Mesendoderm (in vitro differentiated cells): ENCODE data around the gene PMPCA.

ENCODE experiments used
- DNase-seq: peaks from one replicate; pipeline ENCODE4 v3.0.0; 2013
- H2AK5ac ChIP-seq: 2 replicates; pipeline ENCODE4 v1.6.1; 2013; ENCODE audit warnings: low read length, inconsistent platforms
- H2BK120ac ChIP-seq: 2 replicates; pipeline ENCODE4 v1.6.1; 2013; ENCODE audit warnings: low read depth, mild to moderate bottlenecking, low read length, moderate library complexity, mixed read lengths
- H2BK15ac ChIP-seq: replicated peaks from 2 replicates; pipeline ENCODE4 v1.6.1; 2013; ENCODE audit warnings: low read depth, mild to moderate bottlenecking, moderate library complexity
- H2BK5ac ChIP-seq: 2 replicates; pipeline ENCODE4 v1.6.1; 2013; ENCODE audit warnings: low read length, inconsistent platforms
- H3K18ac ChIP-seq: 2 replicates; pipeline ENCODE4 v1.6.1; 2013; ENCODE audit warnings: mild to moderate bottlenecking, low read length, mixed read lengths
- H3K23ac ChIP-seq: one replicate; pipeline ENCODE4 v1.6.1; 2013; ENCODE audit warnings: low read length
- H3K27ac ChIP-seq: 2 replicates; pipeline ENCODE4 v1.5.1; 2013; ENCODE audit warnings: low read depth, mild to moderate bottlenecking, inconsistent platforms, low read length, moderate library complexity
- H3K27me3 ChIP-seq: 2 replicates; pipeline ENCODE4 v1.6.1; 2013; ENCODE audit warnings: low read length, control low read depth, mild to moderate bottlenecking, inconsistent platforms; ENCODE audit not compliant: insufficient read depth, poor library complexity
- H3K36me3 ChIP-seq: 2 replicates; pipeline ENCODE4 v1.6.1; 2013; ENCODE audit warnings: low read length, inconsistent platforms; ENCODE audit not compliant: control insufficient read depth, insufficient read depth
- H3K4ac ChIP-seq: one replicate; pipeline ENCODE4 v1.6.1; 2013; ENCODE audit warnings: low read depth, mild to moderate bottlenecking, low read length, moderate library complexity
- H3K4me1 ChIP-seq: 2 replicates; pipeline ENCODE4 v1.6.1; 2013; ENCODE audit warnings: low read depth, low read length, inconsistent platforms; ENCODE audit not compliant: control insufficient read depth
- H3K4me2 ChIP-seq: 2 replicates; pipeline ENCODE4 v1.6.1; 2013; ENCODE audit warnings: low read length
- H3K4me3 ChIP-seq: 2 replicates; pipeline ENCODE4 v1.5.1; 2013; ENCODE audit warnings: mild to moderate bottlenecking, low read length
- H3K56ac ChIP-seq: one replicate; pipeline ENCODE4 v1.6.1; 2013; ENCODE audit warnings: low read length
- H3K79me1 ChIP-seq: 2 replicates; pipeline ENCODE4 v1.6.1; 2013; ENCODE audit warnings: low read length, inconsistent platforms
- H3K79me2 ChIP-seq: 2 replicates; pipeline ENCODE4 v1.6.1; 2013; ENCODE audit warnings: mild to moderate bottlenecking, low read length; ENCODE audit not compliant: control insufficient read depth, insufficient read depth
- H3K9ac ChIP-seq: 2 replicates; pipeline ENCODE4 v1.6.1; 2013; ENCODE audit warnings: low read length, inconsistent platforms
- H4K5ac ChIP-seq: one replicate; pipeline ENCODE4 v1.6.1; 2013; ENCODE audit warnings: low read length
- H4K8ac ChIP-seq: one replicate; pipeline ENCODE4 v1.6.1; 2013; ENCODE audit warnings: low read depth, mild to moderate bottlenecking, control low read depth, low read length, moderate library complexity
- WGBS: extraction: QIAGEN DNeasy Blood & Tissue Kit; methylation state at CpG from one replicate; pipeline ENCODE4 v1.1.7; 2013; ENCODE audit warnings: low lambda C conversion rate, missing lambda C conversion rate; ENCODE audit not compliant: insufficient coverage; ENCODE audit errors: extremely low coverage; 5-methylcytosine and 5-hydroxymethylcytosine counted together

The PMPCA gene

GRCh38 chr9:136394312-136395019 is 16.0 kb upstream of the PMPCA start:
- no peak overlapping the region for H4K8ac ChIP-seq
- H3K27me3 ChIP-seq: no peaks in the 10 kb centered on the region
- H3K4me3 ChIP-seq: no peak overlapping the region
- H3K79me1 ChIP-seq: peaks cover 17% of the 10 kb centered on the region
- H2BK5ac ChIP-seq: no peak overlapping the region
- no CpG with 5 or more reads among the region's 21 CpGs for WGBS
- H3K4me2 ChIP-seq: no peak overlapping the region
- H3K4me1 ChIP-seq: peaks cover 2% of the 10 kb centered on the region
- H3K36me3 ChIP-seq: peaks cover 29% of the 10 kb centered on the region
- no peak for DNase-seq
- H4K5ac ChIP-seq: no peak overlapping the region
- no peak overlapping the region for H3K23ac ChIP-seq
- H2AK5ac ChIP-seq: no peak overlapping the region
- peaks cover 17% of the 10 kb centered on the region for H3K79me2 ChIP-seq
- H3K9ac ChIP-seq: no peak overlapping the region
- no peak overlapping the region for H3K56ac ChIP-seq
- no peak overlapping the region for H2BK15ac ChIP-seq
- H3K4ac ChIP-seq: no peak overlapping the region
- H3K27ac ChIP-seq: no peak overlapping the region
- no peak overlapping the region for H3K18ac ChIP-seq
- H2BK120ac ChIP-seq: no peak overlapping the region

GRCh38 chr9:136395020-136395340 is 15.5 kb upstream of the PMPCA start:
- no peak overlapping the region for H3K23ac ChIP-seq
- H3K56ac ChIP-seq: no peak overlapping the region
- H4K5ac ChIP-seq: no peak overlapping the region
- H3K18ac ChIP-seq: no peak overlapping the region
- H3K27ac ChIP-seq: no peak overlapping the region
- H2BK15ac ChIP-seq: no peak overlapping the region
- H3K79me1 ChIP-seq: peaks cover 18% of the 10 kb centered on the region
- no peaks in the 10 kb centered on the region for H3K27me3 ChIP-seq
- no peak overlapping the region for H3K9ac ChIP-seq
- no peak overlapping the region for H2AK5ac ChIP-seq
- H3K4ac ChIP-seq: no peak overlapping the region
- H2BK5ac ChIP-seq: no peak overlapping the region
- no peak for DNase-seq
- no peak overlapping the region for H3K4me3 ChIP-seq
- no CpG with 5 or more reads among the region's 13 CpGs for WGBS
- H4K8ac ChIP-seq: no peak overlapping the region
- H3K36me3 ChIP-seq: peaks cover 26% of the 10 kb centered on the region
- H3K79me2 ChIP-seq: peaks cover 22% of the 10 kb centered on the region
- peaks cover 2% of the 10 kb centered on the region for H3K4me1 ChIP-seq
- no peak overlapping the region for H3K4me2 ChIP-seq
- H2BK120ac ChIP-seq: no peak overlapping the region

- Histone ChIP-seq H2BK15ac (no peak overlapping the region), H2BK120ac (no peak overlapping the region), H2AK5ac (no peak overlapping the region), H4K8ac (no peak overlapping the region), H3K79me2 (peaks cover 22% of the 10 kb centered on the region), H3K4ac (no peak overlapping the region), H3K9ac (no peak overlapping the region), H3K36me3 (peaks cover 26% of the 10 kb centered on the region), H3K4me1 (peaks cover 2% of the 10 kb centered on the region), H3K56ac (no peak overlapping the region), H3K27me3 (no peaks in the 10 kb centered on the region), H2BK5ac (no peak overlapping the region), H3K27ac (no peak overlapping the region), H3K79me1 (peaks cover 18% of the 10 kb centered on the region), H3K18ac (no peak overlapping the region), H3K4me2 (no peak overlapping the region), H3K4me3 (no peak overlapping the region), H3K23ac (no peak overlapping the region), H4K5ac (no peak overlapping the region)
- no CpG with 5 or more reads among the region's 26 CpGs for WGBS
- DNase-seq: no peak
These were observed 14.9 kb upstream of the PMPCA start for GRCh38 chr9:136395345-136396218.

GRCh38 chr9:136396219-136396515 is 14.3 kb upstream of the PMPCA start:
- no CpG with 5 or more reads among the region's 4 CpGs for WGBS

GRCh38 chr9:136397643-136398042 is 12.8 kb upstream of the PMPCA start:
- Histone ChIP-seq H2AK5ac (no peak overlapping the region), H3K4me1 (peaks cover 2% of the 10 kb centered on the region), H2BK15ac (no peak overlapping the region), H3K27me3 (no peaks in the 10 kb centered on the region), H3K23ac (no peak overlapping the region), H4K8ac (no peak overlapping the region), H3K9ac (no peak overlapping the region), H3K79me2 (peaks cover 22% of the 10 kb centered on the region), H3K27ac (no peak overlapping the region), H2BK5ac (no peak overlapping the region), H3K4ac (no peak overlapping the region), H3K18ac (no peak overlapping the region), H3K56ac (no peak overlapping the region), H3K4me3 (no peak overlapping the region), H4K5ac (no peak overlapping the region), H3K79me1 (peaks cover 18% of the 10 kb centered on the region), H3K36me3 (peaks cover 20% of the 10 kb centered on the region), H2BK120ac (no peak overlapping the region), H3K4me2 (no peak overlapping the region)
- no CpG with 5 or more reads among the region's 6 CpGs for WGBS
- no peak for DNase-seq

More at GRCh38 chr9:136396219-136396515, 14.3 kb upstream of the PMPCA start:
- H3K79me1 ChIP-seq: peaks cover 18% of the 10 kb centered on the region
- DNase-seq: no peak
- no peak overlapping the region for H3K4me3 ChIP-seq
- H4K8ac ChIP-seq: no peak overlapping the region
- no peak overlapping the region for H2AK5ac ChIP-seq
- H3K79me2 ChIP-seq: peaks cover 22% of the 10 kb centered on the region
- no peak overlapping the region for H2BK120ac ChIP-seq
- H3K9ac ChIP-seq: no peak overlapping the region
- H3K23ac ChIP-seq: no peak overlapping the region
- H3K36me3 ChIP-seq: peaks cover 26% of the 10 kb centered on the region
- H3K18ac ChIP-seq: no peak overlapping the region
- no peak overlapping the region for H2BK15ac ChIP-seq
- H2BK5ac ChIP-seq: no peak overlapping the region
- no peak overlapping the region for H4K5ac ChIP-seq
- H3K27me3 ChIP-seq: no peaks in the 10 kb centered on the region
- no peak overlapping the region for H3K27ac ChIP-seq
- H3K4me2 ChIP-seq: no peak overlapping the region
- H3K4ac ChIP-seq: no peak overlapping the region
- peaks cover 2% of the 10 kb centered on the region for H3K4me1 ChIP-seq
- H3K56ac ChIP-seq: no peak overlapping the region
